ENCODE results near the gene SUGP2. TPM values are rescaled to one million over a fixed set of nuclear protein-coding genes. Genes with fewer than 3 reads are reported as not detected.
"Not testable (repeated sequence)": the region's sequence is repeated elsewhere in the genome, so short reads cannot be mapped to it uniquely, and the experiment has no call there.

The SUGP2 gene
- total RNA-seq, 2 donors from 2014 or later, result 41.8 to 99.6 TPM

GRCh38 chr19:18961767-18962620 lies 71.3 kb downstream of the SUGP2 start:
- DNase-seq (ENCODE audit: low spot score), result no peak
- H3K27me3 ChIP-seq (replicated peaks; ENCODE audit: insufficient read depth), result no peaks in the 10 kb centered on the region
- 27% methylated on average over 26 of the region's 26 CpGs for WGBS
- intact Hi-C loops (cut with DNase I), result no loop called here
- H3K4me3 ChIP-seq, result no peak overlapping the region
- H3K36me3 ChIP-seq, result no peaks in the 10 kb centered on the region
- no peak overlapping the region for H3K27ac ChIP-seq
- TF ChIP-seq POLR2A (IDR thresholded peaks at IDR 0.05) (no peak), POLR2AphosphoS5 (IDR thresholded peaks at IDR 0.05) (no peak)
- TF ChIP-seq, protein P1, sequence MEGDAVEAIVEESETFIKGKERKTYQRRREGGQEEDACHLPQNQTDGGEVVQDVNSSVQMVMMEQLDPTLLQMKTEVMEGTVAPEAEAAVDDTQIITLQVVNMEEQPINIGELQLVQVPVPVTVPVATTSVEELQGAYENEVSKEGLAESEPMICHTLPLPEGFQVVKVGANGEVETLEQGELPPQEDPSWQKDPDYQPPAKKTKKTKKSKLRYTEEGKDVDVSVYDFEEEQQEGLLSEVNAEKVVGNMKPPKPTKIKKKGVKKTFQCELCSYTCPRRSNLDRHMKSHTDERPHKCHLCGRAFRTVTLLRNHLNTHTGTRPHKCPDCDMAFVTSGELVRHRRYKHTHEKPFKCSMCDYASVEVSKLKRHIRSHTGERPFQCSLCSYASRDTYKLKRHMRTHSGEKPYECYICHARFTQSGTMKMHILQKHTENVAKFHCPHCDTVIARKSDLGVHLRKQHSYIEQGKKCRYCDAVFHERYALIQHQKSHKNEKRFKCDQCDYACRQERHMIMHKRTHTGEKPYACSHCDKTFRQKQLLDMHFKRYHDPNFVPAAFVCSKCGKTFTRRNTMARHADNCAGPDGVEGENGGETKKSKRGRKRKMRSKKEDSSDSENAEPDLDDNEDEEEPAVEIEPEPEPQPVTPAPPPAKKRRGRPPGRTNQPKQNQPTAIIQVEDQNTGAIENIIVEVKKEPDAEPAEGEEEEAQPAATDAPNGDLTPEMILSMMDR (IDR thresholded peaks at IDR 0.05), result no peak
- no peaks in the 10 kb centered on the region for H3K9me3 ChIP-seq
- no peaks in the 10 kb centered on the region for H3K4me1 ChIP-seq (replicated peaks)

GRCh38 chr19:18960370-18960769 lies 72.9 kb downstream of the SUGP2 start:
- 91% methylated on average over 4 of the region's 4 CpGs for WGBS
- no peak for DNase-seq (ENCODE audit: low spot score)
- Histone ChIP-seq H3K9me3 (no peaks in the 10 kb centered on the region), H3K4me3 (no peak overlapping the region), H3K4me1 (replicated peaks) (no peaks in the 10 kb centered on the region), H3K27ac (no peak overlapping the region), H3K27me3 (replicated peaks; ENCODE audit: insufficient read depth) (no peaks in the 10 kb centered on the region), H3K36me3 (no peaks in the 10 kb centered on the region)
- intact Hi-C loops (cut with DNase I), result no loop called here
- no peak for TF ChIP-seq POLR2AphosphoS5 (IDR thresholded peaks at IDR 0.05)
- TF ChIP-seq POLR2A (IDR thresholded peaks at IDR 0.05), result no peak
- TF ChIP-seq, protein P1 (IDR thresholded peaks at IDR 0.05), result no peak

- intact Hi-C loops (cut with DNase I), result no loop called here
Measured at GRCh38 chr19:18955042-18955441, 78.3 kb downstream of the SUGP2 start.

GRCh38 chr19:18954094-18954493 lies 79.2 kb downstream of the SUGP2 start:
- WGBS, result 96% methylated on average over 3 of the region's 3 CpGs

More at GRCh38 chr19:18955042-18955441, 78.3 kb downstream of the SUGP2 start:
- H3K9me3 ChIP-seq, result no peaks in the 10 kb centered on the region
- no peak overlapping the region for H3K4me3 ChIP-seq
- TF ChIP-seq POLR2AphosphoS5 (IDR thresholded peaks at IDR 0.05), result no peak
- no peak overlapping the region for H3K27ac ChIP-seq
- DNase-seq (ENCODE audit: low spot score), result no peak
- H3K27me3 ChIP-seq (replicated peaks; ENCODE audit: insufficient read depth), result no peaks in the 10 kb centered on the region
- no peaks in the 10 kb centered on the region for H3K36me3 ChIP-seq
- no peaks in the 10 kb centered on the region for H3K4me1 ChIP-seq (replicated peaks)
- 94% methylated on average over 2 of the region's 2 CpGs for WGBS

GRCh38 chr19:18952364-18953003 lies 80.8 kb downstream of the SUGP2 start:
- H3K4me3 ChIP-seq; H3K9me3 ChIP-seq; H3K4me1 ChIP-seq (replicated peaks); H3K27me3 ChIP-seq (replicated peaks; ENCODE audit: insufficient read depth); H3K27ac ChIP-seq; DNase-seq (ENCODE audit: low spot score); H3K36me3 ChIP-seq; intact Hi-C loops (cut with DNase I): not testable (repeated sequence)
- WGBS, result 48% methylated on average over 17 of the region's 17 CpGs

More at GRCh38 chr19:18954094-18954493, 79.2 kb downstream of the SUGP2 start:
- H3K9me3 ChIP-seq, result no peaks in the 10 kb centered on the region
- H3K27me3 ChIP-seq (replicated peaks; ENCODE audit: insufficient read depth), result no peaks in the 10 kb centered on the region
- no peak overlapping the region for H3K27ac ChIP-seq
- H3K4me1 ChIP-seq (replicated peaks), result no peaks in the 10 kb centered on the region
- no peak overlapping the region for H3K4me3 ChIP-seq
- TF ChIP-seq POLR2A (IDR thresholded peaks at IDR 0.05) (no peak), POLR2AphosphoS5 (IDR thresholded peaks at IDR 0.05) (no peak)
- TF ChIP-seq, protein P1 (IDR thresholded peaks at IDR 0.05), result no peak
- intact Hi-C loops (cut with DNase I), result no loop called here
- no peaks in the 10 kb centered on the region for H3K36me3 ChIP-seq
- no peak for DNase-seq (ENCODE audit: low spot score)

Data from prostate gland (tissue), 2 donors.